Subcutaneous adipose tissue (tissue), 4 donors: ENCODE results near the gene CXCL16. TPM values are rescaled to one million over a fixed set of nuclear protein-coding genes. Genes with fewer than 3 reads are reported as not detected.

Experiments used
- CTCF ChIP-seq: fragments of 450-650 bp; IDR thresholded peaks from one replicate; pipeline ENCODE4 v1.5.1; 2016; ENCODE audit warnings: low read depth, mild to moderate bottlenecking, control low read depth, antibody characterized with exemption, moderate library complexity
- total RNA-seq, 4 donors: library from RNA; depleted of rRNA; stranded (reverse); fragments of >200 nt; gene quantifications; one replicate each; pipeline ENCODE4 v1.1.0, GENCODE V29; 2016

CXCL16 gene
- total RNA-seq, 4 donors from 2014 or later: 9.0 to 108 (median 12.9) TPM

DNA sequence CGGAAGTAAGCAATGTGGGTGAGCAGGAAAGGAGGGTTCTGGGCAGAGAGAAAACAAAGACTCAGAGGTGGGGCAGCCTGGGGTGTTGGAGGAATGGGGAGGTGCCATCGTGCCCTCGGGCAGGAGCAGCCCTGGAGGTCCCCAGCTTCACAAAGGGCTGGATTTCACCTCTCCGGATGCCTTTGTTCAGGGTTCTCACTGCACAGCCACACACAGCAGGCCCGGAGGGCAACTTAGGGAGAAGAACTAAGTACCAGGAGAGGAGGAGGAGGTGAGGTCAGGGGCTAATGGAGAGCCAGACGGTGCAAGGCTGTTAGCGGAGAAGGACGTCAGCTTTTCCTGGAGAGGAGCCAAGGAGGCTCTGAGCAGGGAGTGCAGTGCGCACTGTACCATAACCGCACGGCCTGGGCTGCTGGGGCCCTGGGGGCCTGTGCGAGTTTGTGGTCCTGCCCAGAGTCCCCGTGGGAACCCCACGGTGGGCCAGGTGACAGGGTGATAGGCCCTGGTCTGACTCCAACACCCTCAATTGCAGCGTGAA, 20.0 kb downstream of the CXCL16 start:
- no peak for TF ChIP-seq CTCF

DNA sequence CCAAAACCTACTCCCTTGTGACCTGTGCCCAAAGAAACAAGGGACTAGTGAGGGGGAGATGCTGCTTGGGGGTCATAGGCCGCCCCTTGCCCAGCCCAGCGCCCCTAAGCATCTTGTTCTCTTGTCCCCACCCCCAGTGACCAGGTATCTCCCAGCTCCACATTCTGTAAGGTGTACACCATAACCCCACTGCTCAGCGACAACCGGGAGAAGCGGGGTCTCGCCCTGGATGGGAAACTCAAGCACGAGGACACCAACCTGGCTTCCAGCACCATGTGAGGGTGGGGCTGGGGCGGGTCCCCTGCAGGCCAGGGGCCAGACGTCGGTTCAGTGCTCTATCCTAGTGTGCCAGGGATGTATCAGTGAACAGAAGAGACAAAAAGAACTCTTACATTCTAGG, 20.6 kb downstream of the CXCL16 start:
- no peak for TF ChIP-seq CTCF

DNA sequence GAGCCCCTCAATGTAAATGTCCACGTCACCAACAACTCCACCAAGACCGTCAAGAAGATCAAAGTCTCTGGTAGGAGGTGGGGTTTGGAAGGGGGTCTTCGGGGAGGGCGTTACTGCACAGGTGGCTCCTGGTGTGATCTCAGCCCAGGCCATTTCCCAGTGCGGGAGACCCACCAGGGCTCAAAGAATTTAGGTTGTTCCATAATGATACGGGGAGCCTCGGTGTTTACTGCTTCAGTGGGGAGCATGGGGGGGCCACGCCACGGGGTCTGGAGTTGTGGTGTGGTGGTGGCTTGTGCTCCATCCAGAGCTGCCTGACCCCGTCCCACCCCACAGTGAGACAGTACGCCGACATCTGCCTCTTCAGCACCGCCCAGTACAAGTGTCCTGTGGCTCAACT, 21.5 kb downstream of the CXCL16 start:
- TF ChIP-seq CTCF: no peak

- TF ChIP-seq CTCF: no peak
These were observed 21.9 kb downstream of the CXCL16 start for GRCh38 chr17:4717791-4718190.

GRCh38 chr17:4716081-4716480, 23.6 kb downstream of the CXCL16 start:
- no peak for TF ChIP-seq CTCF

DNA sequence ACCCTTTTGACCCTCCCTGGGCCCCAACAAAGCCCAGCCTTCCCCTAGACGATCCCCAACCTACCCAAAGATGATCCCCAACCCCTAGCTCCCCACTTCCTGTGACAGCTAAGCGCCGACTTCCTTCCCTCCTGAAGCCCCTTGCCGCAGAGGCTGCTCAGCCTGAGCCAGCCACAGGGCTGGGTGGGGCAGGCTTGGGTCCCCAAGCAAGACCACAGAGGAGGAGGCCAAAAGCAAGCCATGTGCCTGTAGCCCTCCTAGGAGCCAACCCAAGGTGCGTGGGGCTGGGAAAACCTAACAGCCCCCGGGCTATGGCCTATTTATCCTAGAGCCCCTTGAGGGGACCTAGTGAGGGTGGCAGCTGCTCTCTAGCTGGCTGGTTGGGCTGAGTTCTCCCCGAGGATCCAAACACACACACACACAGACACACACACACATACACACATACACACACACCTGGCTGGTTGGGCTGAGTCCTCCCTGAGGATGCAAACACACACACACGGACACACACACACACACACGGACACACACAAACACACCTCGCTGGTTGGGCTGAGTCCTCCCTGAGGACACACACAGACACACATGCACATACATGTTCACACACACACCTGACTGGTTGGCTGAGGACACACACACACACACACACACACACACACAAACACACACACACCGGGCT, 24.5 kb downstream of the CXCL16 start:
- no peak for TF ChIP-seq CTCF

- no peak for TF ChIP-seq CTCF
These were observed 27.2 kb downstream of the CXCL16 start for GRCh38 chr17:4712526-4712925.
